HFF-Myc (cell line): ENCODE measurements around the gene SAMD14.

ENCODE experiments used
- DNase-seq: peaks from one replicate; pipeline ENCODE4 v3.0.0-alpha.2; 2011; ENCODE audit warnings: low read depth; ENCODE audit errors: extremely low read depth
- H3K4me3 ChIP-seq: replicated peaks from 2 replicates; pipeline ENCODE4 v1.5.1; 2011; ENCODE audit warnings: low read depth, mild to moderate bottlenecking, control low read depth, low read length
- TF ChIP-seq, protein P1 (sequence below): IDR thresholded peaks from 2 replicates; pipeline ENCODE4 v1.5.1; 2012; ENCODE audit warnings: mild to moderate bottlenecking, low read depth, low read length, control low read depth; ENCODE audit errors: missing control alignments

Gene SAMD14

DNA sequence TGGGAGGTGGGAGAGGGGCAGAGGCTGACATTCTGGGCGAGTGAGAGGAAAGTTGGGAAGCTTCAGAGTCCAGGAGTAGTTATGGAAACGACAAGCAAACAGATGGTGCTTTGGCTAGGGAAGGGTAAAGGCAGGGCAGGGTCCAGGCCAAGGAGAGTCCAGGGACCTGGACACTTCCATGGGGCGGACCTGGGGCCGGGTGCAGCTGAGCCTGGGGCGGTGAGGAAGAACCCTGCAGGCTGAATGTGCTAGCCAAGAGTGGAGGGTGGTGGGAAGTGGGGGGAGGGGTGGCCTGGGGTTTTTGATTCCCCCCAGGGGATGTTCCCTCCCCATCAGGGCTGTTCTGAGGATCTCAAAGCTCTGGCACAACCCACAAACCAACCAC lies 17.9 kb upstream of the SAMD14 start:
- H3K4me3 ChIP-seq = peak overlapping the region; percentile 87
- TF ChIP-seq, protein P1, sequence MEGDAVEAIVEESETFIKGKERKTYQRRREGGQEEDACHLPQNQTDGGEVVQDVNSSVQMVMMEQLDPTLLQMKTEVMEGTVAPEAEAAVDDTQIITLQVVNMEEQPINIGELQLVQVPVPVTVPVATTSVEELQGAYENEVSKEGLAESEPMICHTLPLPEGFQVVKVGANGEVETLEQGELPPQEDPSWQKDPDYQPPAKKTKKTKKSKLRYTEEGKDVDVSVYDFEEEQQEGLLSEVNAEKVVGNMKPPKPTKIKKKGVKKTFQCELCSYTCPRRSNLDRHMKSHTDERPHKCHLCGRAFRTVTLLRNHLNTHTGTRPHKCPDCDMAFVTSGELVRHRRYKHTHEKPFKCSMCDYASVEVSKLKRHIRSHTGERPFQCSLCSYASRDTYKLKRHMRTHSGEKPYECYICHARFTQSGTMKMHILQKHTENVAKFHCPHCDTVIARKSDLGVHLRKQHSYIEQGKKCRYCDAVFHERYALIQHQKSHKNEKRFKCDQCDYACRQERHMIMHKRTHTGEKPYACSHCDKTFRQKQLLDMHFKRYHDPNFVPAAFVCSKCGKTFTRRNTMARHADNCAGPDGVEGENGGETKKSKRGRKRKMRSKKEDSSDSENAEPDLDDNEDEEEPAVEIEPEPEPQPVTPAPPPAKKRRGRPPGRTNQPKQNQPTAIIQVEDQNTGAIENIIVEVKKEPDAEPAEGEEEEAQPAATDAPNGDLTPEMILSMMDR = no peak
- DNase-seq = no peak

DNA sequence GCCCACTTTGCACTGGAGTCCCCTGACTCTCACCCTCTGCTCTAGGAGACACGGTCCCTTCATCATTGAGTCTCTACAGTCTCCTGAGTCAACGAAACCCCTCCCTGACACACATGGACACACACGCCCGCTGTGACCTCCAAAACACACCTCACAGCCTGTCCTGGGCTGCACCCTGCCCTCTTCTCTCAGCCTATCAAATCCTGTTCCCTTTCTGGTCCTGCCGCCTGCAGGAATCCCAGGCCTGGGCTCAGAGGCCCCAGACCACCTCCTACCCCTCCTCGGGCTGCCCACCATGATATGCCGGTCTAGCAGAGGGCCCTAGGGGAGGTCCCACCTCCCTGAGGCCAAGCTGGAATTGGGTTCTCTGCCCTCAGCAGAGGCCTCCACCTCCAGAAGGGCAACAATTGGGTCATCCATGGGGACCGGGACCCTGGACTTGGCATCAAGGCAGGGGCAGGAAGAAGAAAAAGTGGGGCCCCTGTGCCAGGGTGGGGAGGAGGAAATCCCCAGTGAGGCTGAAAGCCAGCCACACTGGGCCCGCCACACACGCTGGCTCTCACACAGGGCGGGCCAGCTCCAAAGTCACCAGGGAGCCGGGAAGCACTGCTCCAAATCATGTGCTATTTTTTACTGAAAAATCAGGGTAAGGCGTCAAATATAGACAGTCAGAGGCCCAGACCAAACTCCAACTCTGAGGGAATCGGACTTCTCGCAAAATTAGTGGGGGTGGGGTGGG lies 17.1 kb upstream of the SAMD14 start:
- H3K4me3 ChIP-seq = peak overlapping the region; percentile 87
- no peak for DNase-seq
- TF ChIP-seq, protein P1 = no peak

DNA sequence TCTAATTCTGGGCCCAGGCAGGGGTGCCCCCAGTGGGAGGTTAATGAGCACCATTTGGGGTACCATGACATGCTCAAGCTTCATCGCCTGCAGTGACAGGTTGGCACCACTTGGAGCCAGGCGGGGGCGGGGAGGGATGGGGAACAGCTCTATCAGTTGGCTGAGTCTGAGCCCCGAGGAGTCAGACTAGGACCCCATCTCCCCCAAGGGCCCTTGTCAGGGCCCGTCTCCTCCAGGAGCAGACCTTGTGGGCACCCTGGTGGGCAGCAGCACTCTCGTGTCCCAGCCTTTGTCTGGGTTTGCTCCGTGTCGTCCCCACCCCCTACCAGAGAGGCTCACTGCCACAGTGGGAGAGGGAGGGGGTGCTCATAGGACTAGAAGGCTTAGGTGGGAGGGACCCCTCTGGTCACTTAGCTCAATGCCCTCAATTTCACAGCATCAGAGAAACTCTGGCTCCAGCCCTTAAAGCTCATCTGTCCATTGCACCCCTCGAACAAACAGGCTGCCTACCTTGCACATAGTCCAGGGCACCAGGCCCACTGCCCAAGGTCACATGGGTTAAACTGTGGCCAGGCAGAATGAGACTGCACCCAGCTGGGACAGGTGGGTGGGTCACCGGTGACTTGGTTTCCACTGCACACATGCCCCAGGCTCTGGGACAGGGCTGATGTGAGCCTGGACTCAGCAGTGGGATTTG lies 16.4 kb upstream of the SAMD14 start:
- TF ChIP-seq, protein P1 = no peak
- H3K4me3 ChIP-seq = peak overlapping the region; percentile 87
- DNase-seq = no peak

DNA sequence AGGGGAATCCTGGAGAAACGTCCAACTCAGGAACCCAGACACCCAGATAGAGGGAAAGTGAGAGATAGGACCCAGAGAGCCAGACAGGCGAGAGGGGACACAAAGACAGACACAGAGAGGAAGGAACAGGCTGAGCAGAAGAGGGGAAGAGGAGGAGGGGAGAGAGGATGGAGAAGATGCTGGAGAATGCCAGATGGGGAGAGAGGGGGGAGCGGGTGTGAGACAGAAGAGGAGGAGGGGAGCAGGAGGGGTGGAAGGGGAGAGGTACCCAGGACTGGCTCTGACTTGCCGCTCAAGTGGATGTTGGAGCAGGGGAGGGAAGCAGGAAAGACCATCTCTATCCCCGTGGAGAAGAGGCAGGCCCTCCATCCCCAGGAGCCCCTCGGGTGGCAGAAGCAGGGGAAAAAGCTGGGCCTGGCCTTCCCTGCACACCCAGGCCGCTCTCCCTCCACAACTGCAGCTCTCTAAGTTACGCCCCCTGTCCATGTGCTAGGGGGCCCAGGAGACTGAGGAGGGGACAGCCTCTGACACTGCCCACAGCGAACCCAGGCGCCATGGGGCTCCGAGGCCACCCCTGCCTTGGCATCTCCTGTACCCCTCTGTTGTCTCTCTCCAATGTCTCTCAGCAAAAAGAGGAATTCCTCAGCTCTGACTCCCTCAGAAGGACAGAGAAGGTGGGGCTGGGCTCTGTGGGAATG lies 15.7 kb upstream of the SAMD14 start:
- TF ChIP-seq, protein P1 = no peak
- no peak for DNase-seq
- H3K4me3 ChIP-seq = peak overlapping the region; percentile 87

DNA sequence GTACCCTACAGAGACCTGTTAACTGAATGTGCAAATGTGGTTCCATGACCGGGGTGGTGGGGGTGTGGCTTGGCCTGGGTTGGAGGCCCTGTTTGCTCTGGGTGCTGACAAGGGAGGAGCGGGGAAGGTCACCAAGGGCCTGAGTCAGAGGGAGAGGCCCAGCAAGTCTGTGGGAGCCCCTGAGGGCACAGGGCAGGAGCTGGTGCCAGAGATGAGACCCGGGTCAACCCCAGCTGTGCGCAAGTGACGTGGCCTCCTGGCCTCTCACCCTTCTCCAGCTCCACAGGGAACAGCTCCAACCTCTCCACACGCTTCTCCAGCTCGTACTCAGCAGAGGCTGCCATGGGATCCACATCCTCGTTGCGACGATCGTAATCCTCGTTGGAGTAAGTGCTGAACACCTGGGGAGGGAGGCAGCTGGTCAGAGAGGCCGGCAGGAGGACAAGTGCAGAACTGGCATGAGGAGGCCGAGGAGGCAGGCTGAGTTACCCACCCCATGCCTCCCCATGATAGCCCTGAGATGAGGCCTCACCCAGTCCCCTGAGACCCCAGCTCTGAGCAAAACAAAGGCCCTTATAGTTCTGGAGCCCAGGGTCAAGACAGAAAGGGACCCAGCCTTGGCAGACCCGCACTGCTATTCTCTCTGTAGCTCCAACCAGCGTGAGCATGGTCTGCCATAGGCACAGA lies 15.0 kb upstream of the SAMD14 start:
- no peak overlapping the region; the same call in 1 of the 2 replicates for H3K4me3 ChIP-seq

DNA sequence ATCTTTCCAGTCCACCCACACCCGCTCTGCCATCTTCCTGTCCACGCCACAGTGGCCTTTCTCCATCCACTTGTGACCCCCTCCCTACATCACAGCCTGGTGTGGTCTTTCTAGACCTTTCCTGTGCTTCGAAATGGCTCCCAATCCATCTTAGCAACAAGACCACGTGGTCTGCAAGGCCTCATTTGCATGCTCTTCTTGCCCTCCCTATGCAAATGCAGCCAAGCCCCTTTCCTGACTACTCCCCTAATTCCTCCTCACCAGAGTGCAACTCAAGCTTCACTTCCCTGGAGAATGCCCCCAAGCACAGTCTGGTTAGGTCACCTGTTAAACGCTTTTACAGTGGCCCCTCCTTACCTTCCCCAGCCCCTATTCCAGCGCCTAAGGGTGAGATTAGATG lies 14.4 kb upstream of the SAMD14 start:
- TF ChIP-seq, protein P1 = no peak
- no peak for DNase-seq
- H3K4me3 ChIP-seq = no peak overlapping the region

More for the DNA sequence above, 15.0 kb upstream of the SAMD14 start:
- DNase-seq = no peak
- TF ChIP-seq, protein P1 = no peak
